K562 (cell line): Measurements from ENCODE around the gene ASMTL. TPM values are rescaled to one million over a fixed set of nuclear protein-coding genes. Genes with fewer than 3 reads are reported as not detected.
A peak's percentile ranks its signal among the peaks of the same experiment; 100 is the strongest.

Source experiments
- ATAC-seq: fragments of 200-7000 bp; cut with Tn5 transposase; 3 replicates; pipeline ENCODE4 v1.9.1; 2020; ENCODE audit warnings: moderate library complexity
- BruUV-seq: library from RNA; stranded (reverse); fragments of 400-500 nt; replicated peaks from 2 replicates; lab custom pipeline; 2021; lab: Mats Ljungman, UMichigan
- CTCF ChIA-PET: fragments of 300-600 bp; formaldehyde crosslinking; extraction: SDS; loops from one replicate; lab custom pipeline; 2021; ENCODE audit warnings: low intra/inter-chr PET ratio; lab: Yijun Ruan, JAX
- POLR2A ChIA-PET: fragments of 300-600, 350-650 bp; sonication (Branson Sonifier 250); formaldehyde crosslinking; extraction: SDS; loops from one replicate; lab custom pipeline; 2021; ENCODE audit warnings: antibody characterized with exemption, inconsistent platforms; lab: Yijun Ruan, JAX
- DNase-seq, 4 experiments: peaks; one replicate each; pipeline versions ENCODE4 v3.0.0 to v3.0.0-alpha.2; 2011 to 2018; ENCODE audit warnings: low spot score in 3 of 4, mixed read lengths in 3 of 4; ENCODE audit errors: extremely low read depth in 1 of 4
- FAIRE-seq: peaks from 2 replicates; lab custom pipeline; 2011; peaks lifted over from hg19 to GRCh38; lab: Jason Lieb, UNC
- H2AFZ ChIP-seq: 2 replicates; pipeline ENCODE4 v1.6.0; 2011; ENCODE audit warnings: low read depth, low read length, control low read depth, inconsistent platforms
- H3K27ac ChIP-seq: fragments of 200-600 bp; 3 replicates; pipeline ENCODE4 v1.8.0; 2011; ENCODE audit warnings: low read depth, mild to moderate bottlenecking, control low read depth, inconsistent platforms, low read length, moderate library complexity, mixed read lengths; ENCODE audit errors: extremely low read depth
- H3K27me3 ChIP-seq, 2 experiments: fragments of 300-600 bp in 1 of 2; 2 replicates in 1 of 2; 3 replicates in 1 of 2; pipeline versions ENCODE4 v1.6.0 to v1.8.0; 2011; ENCODE audit warnings: inconsistent platforms in 2 of 2, low read length in 2 of 2, mild to moderate bottlenecking in 1 of 2, mixed read lengths in 1 of 2, moderate library complexity in 1 of 2; ENCODE audit not compliant: control insufficient read depth in 2 of 2, insufficient read depth in 2 of 2
- H3K36me3 ChIP-seq: fragments of 300-600 bp; 3 replicates; pipeline ENCODE4 v1.8.0; 2011; ENCODE audit warnings: mild to moderate bottlenecking, low read length, inconsistent platforms; ENCODE audit not compliant: control insufficient read depth, insufficient read depth
- H3K4me1 ChIP-seq, 2 experiments: fragments of 200-600 bp in 1 of 2; replicated peaks in 1 of 2; 2 replicates in 1 of 2; 3 replicates in 1 of 2; pipeline versions ENCODE4 v1.5.1 to v1.8.0; 2011; ENCODE audit warnings: inconsistent platforms in 2 of 2, low read length in 2 of 2, mild to moderate bottlenecking in 1 of 2, mixed read lengths in 1 of 2, moderate library complexity in 1 of 2; ENCODE audit not compliant: control insufficient read depth in 2 of 2, insufficient read depth in 2 of 2
- H3K4me2 ChIP-seq: 2 replicates; pipeline ENCODE4 v1.6.1; 2011; ENCODE audit warnings: low read length, control low read depth, inconsistent platforms, mixed read lengths; ENCODE audit not compliant: insufficient read depth
- H3K4me3 ChIP-seq: fragments of 200-600 bp; sonication (generic), shearing (Covaris generic); 2 replicates; pipeline ENCODE4 v1.5.1; 2016; ENCODE audit warnings: control low read depth, inconsistent platforms
- H3K79me2 ChIP-seq: fragments of 200-600 bp; 3 replicates; pipeline ENCODE4 v1.8.0; 2011; ENCODE audit warnings: low read length, inconsistent platforms; ENCODE audit not compliant: control insufficient read depth, insufficient read depth
- H3K9ac ChIP-seq, 2 experiments: 2 replicates each; pipeline versions ENCODE4 v1.6.0 to v1.6.1; 2011; ENCODE audit warnings: low read depth in 2 of 2, low read length in 2 of 2, control low read depth in 1 of 2, inconsistent platforms in 1 of 2, mild to moderate bottlenecking in 1 of 2, mixed read lengths in 1 of 2; ENCODE audit not compliant: insufficient read depth in 1 of 2
- H3K9me1 ChIP-seq: one replicate; pipeline ENCODE4 v1.6.0; 2011; ENCODE audit warnings: inconsistent platforms, mild to moderate bottlenecking, low read length, moderate library complexity; ENCODE audit not compliant: control insufficient read depth, insufficient read depth
- H3K9me3 ChIP-seq: replicated peaks from 2 replicates; pipeline ENCODE4 v1.5.1; 2011; ENCODE audit warnings: low read depth, low read length, inconsistent platforms; ENCODE audit not compliant: control insufficient read depth, insufficient read depth
- H4K20me1 ChIP-seq: replicated peaks from 2 replicates; pipeline ENCODE4 v1.6.1; 2011; ENCODE audit warnings: low read length, inconsistent platforms, mixed read lengths; ENCODE audit not compliant: control insufficient read depth, insufficient read depth
- ARID1B ChIP-seq: fragments of 450-650 bp; IDR thresholded peaks from 2 replicates; pipeline ENCODE4 v1.6.1; 2016; ENCODE audit warnings: antibody characterized with exemption, mild to moderate bottlenecking, inconsistent platforms
- CBX5 ChIP-seq: IDR thresholded peaks from 2 replicates; pipeline ENCODE4 v1.6.1; 2014; ENCODE audit warnings: low read depth, borderline replicate concordance
- CHAMP1 ChIP-seq: fragments of 450-650 bp; IDR thresholded peaks from 2 replicates; pipeline ENCODE4 v1.6.1; 2016; ENCODE audit warnings: mild to moderate bottlenecking
- DNMT1 ChIP-seq: fragments of 450-650 bp; IDR thresholded peaks from 2 replicates; pipeline ENCODE4 v1.6.1; 2016; ENCODE audit warnings: antibody characterized with exemption, mild to moderate bottlenecking
- ELF4 ChIP-seq: fragments of 450-650 bp; formaldehyde crosslinking; IDR thresholded peaks from 2 replicates; pipeline ENCODE4 v1.4.0; 2022; ENCODE audit warnings: missing genetic modification characterization
- HCFC1 ChIP-seq: IDR thresholded peaks from 2 replicates; pipeline ENCODE4 v1.6.1; 2012; ENCODE audit warnings: low read depth, low read length, improper control_type of control experiment
- HDAC6 ChIP-seq: IDR thresholded peaks from 2 replicates; pipeline ENCODE4 v1.6.1; 2012; ENCODE audit warnings: low read depth, mild to moderate bottlenecking, control low read depth, inconsistent platforms, low read length, moderate library complexity
- HNRNPL ChIP-seq: fragments of 200-400 bp; formaldehyde crosslinking; IDR thresholded peaks from 2 replicates; pipeline ENCODE4 v1.6.1; 2017; ENCODE audit warnings: low read depth, mild to moderate bottlenecking, low read length
- KDM5B ChIP-seq: fragments of 200-600 bp; sonication (generic); IDR thresholded peaks from 2 replicates; pipeline ENCODE4 v1.6.1; 2012; ENCODE audit warnings: low read depth, mild to moderate bottlenecking, moderate library complexity, low read length, control low read depth, inconsistent platforms; ENCODE audit not compliant: insufficient replicate concordance
- RAD51 ChIP-seq: fragments of 450-650 bp; IDR thresholded peaks from 2 replicates; pipeline ENCODE4 v1.7.1; 2016; ENCODE audit warnings: low read depth, mild to moderate bottlenecking, borderline replicate concordance
- RBFOX2 ChIP-seq: fragments of 200-400 bp; formaldehyde crosslinking; IDR thresholded peaks from 2 replicates; pipeline ENCODE4 v1.6.1; 2017; ENCODE audit warnings: low read depth, mild to moderate bottlenecking, low read length, moderate library complexity
- RBM22 ChIP-seq: fragments of 200-400 bp; formaldehyde crosslinking; IDR thresholded peaks from 2 replicates; pipeline ENCODE4 v1.6.1; 2018; ENCODE audit warnings: low read length, low read depth; ENCODE audit not compliant: poor library complexity, severe bottlenecking
- SOX6 ChIP-seq: fragments of 450-650 bp; IDR thresholded peaks from 2 replicates; pipeline ENCODE4 v1.6.1; 2014; ENCODE audit warnings: mild to moderate bottlenecking
- SP2 ChIP-seq: IDR thresholded peaks from 2 replicates; pipeline ENCODE4 v1.6.1; 2011; ENCODE audit warnings: mild to moderate bottlenecking, low read depth, low read length, moderate library complexity; ENCODE audit not compliant: poor library complexity, severe bottlenecking; ENCODE audit errors: extremely low read depth
- TBP ChIP-seq: optimal IDR thresholded peaks from 2 replicates; pipeline ENCODE3; 2011; ENCODE audit warnings: low read depth, low read length, improper control_type of control experiment
- ZBTB2 ChIP-seq: fragments of 450-650 bp; IDR thresholded peaks from 2 replicates; pipeline ENCODE4 v1.6.1; 2016; ENCODE audit warnings: antibody characterized with exemption
- ZNF57 ChIP-seq: fragments of 450-650 bp; formaldehyde crosslinking; IDR thresholded peaks from 2 replicates; pipeline ENCODE4 v1.4.0; 2020; ENCODE audit warnings: mild to moderate bottlenecking, moderate library complexity
- ZNF655 ChIP-seq: fragments of 250-450 bp; sonication (Bioruptor Pico); IDR thresholded peaks from 2 replicates; pipeline ENCODE4 v1.5.0; 2021
- ZNF695 ChIP-seq: fragments of 450-650 bp; formaldehyde crosslinking; IDR thresholded peaks from 2 replicates; pipeline ENCODE4 v1.4.0; 2020; ENCODE audit warnings: mild to moderate bottlenecking, moderate library complexity
- WGBS: fragments of 100-300 bp; shearing (Covaris generic); methylation state at CpG from one replicate; pipeline ENCODE4 v1.1.6; 2016; ENCODE audit warnings: low coverage, mixed read lengths; ENCODE audit not compliant: insufficient coverage; ENCODE audit errors: missing lambda C conversion rate; 5-methylcytosine and 5-hydroxymethylcytosine counted together
- in situ Hi-C: fragments of 300-500 bp; cut with MboI; formaldehyde crosslinking; loops from 4 replicates; pipeline ENCODE4 v1.15.0; 2018; ENCODE audit warnings: inconsistent platforms, mixed read lengths
- intact Hi-C: fragments of 100-400 bp; cut with micrococcal nuclease; formaldehyde crosslinking; loops from 2 replicates; pipeline ENCODE4 v1.14.2; 2022
- polyA plus RNA-seq, 8 experiments: library from polyadenylated mRNA; depleted of rRNA in 4 of 8; stranded (reverse) in 5 of 8; unstranded in 3 of 8; fragments of >200 nt; fragmentation: Nextera tagmentation in 2 of 8; fragmentation: Illumina TruSeq in 1 of 8; extraction: Ambion mirVana in 2 of 8; extraction: Trizol in 1 of 8; gene quantifications; 2 replicates each; pipeline versions ENCODE4 v1.2.1 to v1.2.3, GENCODE V29; 2011 to 2014; ENCODE audit warnings: inconsistent platforms in 1 of 8, missing spikeins in 1 of 8
- total RNA-seq, 7 experiments: library from RNA; depleted of rRNA in 6 of 7; stranded (reverse); fragments of >200 nt in 6 of 7; fragmentation: Illumina TruSeq in 2 of 7; extraction: Trizol in 2 of 7; gene quantifications; 2 replicates each; pipeline versions ENCODE4 v1.2.1 to v1.2.3, GENCODE V29; 2011 to 2021; ENCODE audit warnings: low replicate concordance in 1 of 7

ASMTL gene
- total and polyA plus RNA-seq, 9 of the 15 experiments (the other 6 are each of a cell fraction or from before 2014, with no cell fraction given): 0.56 to 20.6 (median 7.6) TPM

DNA sequence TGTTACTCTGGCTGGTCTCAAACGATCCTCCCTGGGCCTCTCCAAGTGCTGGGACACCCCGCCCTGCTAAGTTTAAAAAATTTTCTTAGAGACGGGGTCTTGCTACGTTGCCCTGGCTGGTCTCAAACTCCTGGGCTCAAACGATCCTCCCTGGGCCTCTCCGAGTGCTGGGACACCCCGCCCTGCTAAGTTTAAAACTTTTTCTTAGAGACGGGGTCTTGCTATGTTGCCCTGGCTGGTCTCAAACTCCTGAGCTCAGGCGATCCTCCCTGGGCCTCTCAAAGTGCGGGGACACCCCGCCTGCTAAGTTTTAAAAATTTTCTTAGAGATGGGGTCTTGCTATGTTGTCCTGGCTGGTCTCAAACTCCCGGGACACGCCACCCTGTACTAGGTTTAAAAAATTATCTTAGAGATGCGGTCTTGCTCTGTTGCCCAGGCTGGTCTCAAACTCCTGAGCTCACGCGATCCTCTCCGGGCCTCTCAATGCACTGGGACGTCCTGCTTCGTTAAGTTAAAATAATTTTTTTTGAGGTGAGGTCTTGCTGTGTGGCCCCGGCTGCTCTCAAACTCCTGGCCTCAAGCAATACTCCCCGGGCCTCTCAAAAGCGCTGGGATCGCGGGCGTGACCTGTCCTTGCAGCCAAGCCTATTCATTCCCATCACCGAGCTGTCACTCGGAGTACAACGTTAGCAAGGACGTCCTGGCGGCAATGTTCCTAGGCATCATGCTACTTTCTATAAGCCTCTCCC, 61.9 kb downstream of the ASMTL start:
- Histone ChIP-seq H3K36me3 (peaks cover 57% of the 10 kb centered on the region; the same call in 2 of the 3 replicates), H3K9me3 (no peaks in the 10 kb centered on the region), H3K4me2 (peak overlapping the region; percentile 97), H2AFZ (no peak overlapping the region), H3K9me1 (peaks cover 8% of the 10 kb centered on the region), H3K79me2 (peaks cover 63% of the 10 kb centered on the region), H3K4me1 (peaks cover 0 to 64% of the 10 kb centered on the region in 2 experiments; a peak in 4 of 5 replicates), H3K4me3 (peak overlapping the region; percentile 86), H3K27ac (peak overlapping the region; percentile 97), H3K9ac (peak overlapping the region; percentile 98 to 100), H3K27me3 (no peaks in the 10 kb centered on the region), H4K20me1 (peaks cover 40% of the 10 kb centered on the region)
- FAIRE-seq (no peak), DNase-seq (no peak), ATAC-seq (no peak)
- 10% methylated on average over 29 of the region's 30 CpGs for WGBS
- POLR2A ChIA-PET: no interaction called here
- in situ Hi-C loops (no loop called here), intact Hi-C loops (no loop called here)
- no TSS peak for BruUV-seq
- CTCF ChIA-PET: no interaction called here
- TF ChIP-seq RBM22 (no peak), CHAMP1 (no peak), HCFC1 (no peak), KDM5B (no peak), TBP (no peak), RBFOX2 (peak; percentile 6; the same call in 1 of the 2 replicates), CBX5 (no peak), DNMT1 (no peak), HDAC6 (no peak), SOX6 (no peak), ZBTB2 (no peak), ARID1B (no peak), ZNF655 (no peak), HNRNPL (no peak), SP2 (no peak), ZNF695 (no peak), ELF4 (CRISPR knock-in tag) (no peak), ZNF57 (CRISPR knock-in tag) (no peak), RAD51 (no peak)
